ENCODE data around the gene MYEOV. TPM values are rescaled to one million over a fixed set of nuclear protein-coding genes. Genes with fewer than 3 reads are reported as not detected.

The MYEOV gene
- total RNA-seq, 1 donor from 2014 or later = 8.6 TPM

GRCh38 chr11:69265911-69266510 lies 27.9 kb upstream of the MYEOV start:
- H3K4me3 ChIP-seq (ENCODE audit: low read depth, low read length) = no peak overlapping the region
- no peak for TF ChIP-seq CTCF (conservative IDR thresholded peaks at IDR 0.05; ENCODE audit: low read depth, low read length)
- no peak for DNase-seq (ENCODE audit: low read depth)

- TF ChIP-seq CTCF (conservative IDR thresholded peaks at IDR 0.05; ENCODE audit: low read depth, low read length) = no peak
- no peak for DNase-seq (ENCODE audit: low read depth)
- H3K4me3 ChIP-seq (ENCODE audit: low read depth, low read length) = no peak overlapping the region
Measured at GRCh38 chr11:69267395-69267805, 26.6 kb upstream of the MYEOV start.

GRCh38 chr11:69268911-69269310 lies 25.0 kb upstream of the MYEOV start:
- no peak overlapping the region for H3K4me3 ChIP-seq (ENCODE audit: low read depth, low read length)
- no peak for TF ChIP-seq CTCF (conservative IDR thresholded peaks at IDR 0.05; ENCODE audit: low read depth, low read length)
- DNase-seq (ENCODE audit: low read depth) = no peak

- no peak overlapping the region for H3K4me3 ChIP-seq (ENCODE audit: low read depth, low read length)
- DNase-seq (ENCODE audit: low read depth) = no peak
- TF ChIP-seq CTCF (conservative IDR thresholded peaks at IDR 0.05; ENCODE audit: low read depth, low read length) = no peak
Measured at GRCh38 chr11:69269388-69269787, 24.6 kb upstream of the MYEOV start.

- DNase-seq (ENCODE audit: low read depth) = no peak
- no peak overlapping the region for H3K4me3 ChIP-seq (ENCODE audit: low read depth, low read length)
- TF ChIP-seq CTCF (conservative IDR thresholded peaks at IDR 0.05; ENCODE audit: low read depth, low read length) = no peak
Measured at GRCh38 chr11:69269926-69270697, 23.8 kb upstream of the MYEOV start.

- DNase-seq (ENCODE audit: low read depth) = no peak
- peak; percentile 48 for TF ChIP-seq CTCF (conservative IDR thresholded peaks at IDR 0.05; ENCODE audit: low read depth, low read length)
- H3K4me3 ChIP-seq (ENCODE audit: low read depth, low read length) = no peak overlapping the region
Measured at GRCh38 chr11:69270941-69271340, 23.0 kb upstream of the MYEOV start.

- DNase-seq (ENCODE audit: low read depth) = no peak
- TF ChIP-seq CTCF (conservative IDR thresholded peaks at IDR 0.05; ENCODE audit: low read depth, low read length) = no peak
Measured at GRCh38 chr11:69272055-69272454, 21.9 kb upstream of the MYEOV start.

More at GRCh38 chr11:69272055-69272454, 21.9 kb upstream of the MYEOV start:
- no peak overlapping the region for H3K4me3 ChIP-seq (ENCODE audit: low read depth, low read length)
